Upper lobe of left lung (tissue), 4 donors: ENCODE data around the gene IGF2R.

Source experiments
- EP300 ChIP-seq, 4 donors: sonication (generic); formaldehyde crosslinking; IDR thresholded peaks; one replicate each; pipeline ENCODE4 v1.5.1; 2017; ENCODE audit warnings: antibody characterized with exemption in 4 of 4, control low read depth in 2 of 4
- POLR2A ChIP-seq, 4 donors: fragments of 450-650 bp; IDR thresholded peaks; one replicate each; pipeline ENCODE4 v1.5.1; 2016 to 2017; ENCODE audit warnings: antibody characterized with exemption in 4 of 4, mild to moderate bottlenecking in 2 of 4
- POLR2AphosphoS5 ChIP-seq, 2 donors: sonication (generic); formaldehyde crosslinking; IDR thresholded peaks; one replicate each; pipeline ENCODE4 v1.5.1; 2017; ENCODE audit warnings: antibody characterized with exemption in 2 of 2
- TF ChIP-seq, protein P1 (sequence below), 6 experiments: fragments of 450-650 bp in 4 of 6; fragments of 200-600 bp in 2 of 6; sonication (generic) in 2 of 6; IDR thresholded peaks; one replicate each; pipeline ENCODE4 v1.5.1; 2016 to 2019; ENCODE audit warnings: antibody characterized with exemption in 6 of 6

- TF ChIP-seq, protein P1, sequence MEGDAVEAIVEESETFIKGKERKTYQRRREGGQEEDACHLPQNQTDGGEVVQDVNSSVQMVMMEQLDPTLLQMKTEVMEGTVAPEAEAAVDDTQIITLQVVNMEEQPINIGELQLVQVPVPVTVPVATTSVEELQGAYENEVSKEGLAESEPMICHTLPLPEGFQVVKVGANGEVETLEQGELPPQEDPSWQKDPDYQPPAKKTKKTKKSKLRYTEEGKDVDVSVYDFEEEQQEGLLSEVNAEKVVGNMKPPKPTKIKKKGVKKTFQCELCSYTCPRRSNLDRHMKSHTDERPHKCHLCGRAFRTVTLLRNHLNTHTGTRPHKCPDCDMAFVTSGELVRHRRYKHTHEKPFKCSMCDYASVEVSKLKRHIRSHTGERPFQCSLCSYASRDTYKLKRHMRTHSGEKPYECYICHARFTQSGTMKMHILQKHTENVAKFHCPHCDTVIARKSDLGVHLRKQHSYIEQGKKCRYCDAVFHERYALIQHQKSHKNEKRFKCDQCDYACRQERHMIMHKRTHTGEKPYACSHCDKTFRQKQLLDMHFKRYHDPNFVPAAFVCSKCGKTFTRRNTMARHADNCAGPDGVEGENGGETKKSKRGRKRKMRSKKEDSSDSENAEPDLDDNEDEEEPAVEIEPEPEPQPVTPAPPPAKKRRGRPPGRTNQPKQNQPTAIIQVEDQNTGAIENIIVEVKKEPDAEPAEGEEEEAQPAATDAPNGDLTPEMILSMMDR (IDR thresholded peaks at IDR 0.05), result no peak
- TF ChIP-seq POLR2A (IDR thresholded peaks at IDR 0.05), result no peak
- no peak for TF ChIP-seq EP300 (IDR thresholded peaks at IDR 0.05)
- no peak for TF ChIP-seq POLR2AphosphoS5 (IDR thresholded peaks at IDR 0.05)
Observed at GRCh38 chr6:160103825-160104100, 134.9 kb downstream of the IGF2R start.
